Mesenchymal stem cell (in vitro differentiated cells and primary cell): ENCODE results near the gene CD40.

Experiments used
- DNase-seq: peaks from one replicate; pipeline ENCODE4 v3.0.0-alpha.2; 2013
- H2AFZ ChIP-seq: one replicate; pipeline ENCODE4 v1.6.1; 2013; ENCODE audit warnings: low read depth, mild to moderate bottlenecking, control low read depth, inconsistent platforms, low read length, moderate library complexity
- H2AK5ac ChIP-seq: 2 replicates; pipeline ENCODE4 v1.6.1; 2013; ENCODE audit warnings: low read length, moderate library complexity, mild to moderate bottlenecking, inconsistent platforms; ENCODE audit not compliant: severe bottlenecking
- H2BK120ac ChIP-seq: one replicate; pipeline ENCODE4 v1.6.1; 2013; ENCODE audit warnings: low read depth, mild to moderate bottlenecking, inconsistent platforms, low read length, moderate library complexity
- H2BK12ac ChIP-seq, 2 experiments: one replicate each; pipeline ENCODE4 v1.6.1; 2013; ENCODE audit warnings: inconsistent platforms in 2 of 2, low read length in 2 of 2, mild to moderate bottlenecking in 2 of 2, moderate library complexity in 2 of 2, control low read depth in 1 of 2
- H2BK15ac ChIP-seq: one replicate; pipeline ENCODE4 v1.6.1; 2013; ENCODE audit warnings: mild to moderate bottlenecking, low read depth, inconsistent platforms; ENCODE audit not compliant: poor library complexity, severe bottlenecking
- H2BK5ac ChIP-seq: 2 replicates; pipeline ENCODE4 v1.6.1; 2013; ENCODE audit warnings: low read depth, mild to moderate bottlenecking, low read length, control low read depth, inconsistent platforms; ENCODE audit not compliant: poor library complexity, severe bottlenecking
- H3K14ac ChIP-seq, 2 experiments: one replicate each; pipeline ENCODE4 v1.6.1; 2013; ENCODE audit warnings: inconsistent platforms in 2 of 2, low read length in 2 of 2, control low read depth in 1 of 2, mild to moderate bottlenecking in 1 of 2, moderate library complexity in 1 of 2
- H3K18ac ChIP-seq, 2 experiments: one replicate each; pipeline ENCODE4 v1.6.1; 2013; ENCODE audit warnings: inconsistent platforms in 2 of 2, low read length in 2 of 2, control low read depth in 1 of 2, low read depth in 1 of 2, mild to moderate bottlenecking in 1 of 2
- H3K23ac ChIP-seq, 2 experiments: one replicate each; pipeline ENCODE4 v1.6.1; 2013; ENCODE audit warnings: inconsistent platforms in 2 of 2, low read length in 2 of 2, mild to moderate bottlenecking in 2 of 2, moderate library complexity in 2 of 2, control low read depth in 1 of 2
- H3K27ac ChIP-seq: 2 replicates; pipeline ENCODE4 v1.5.1; 2013; ENCODE audit warnings: mild to moderate bottlenecking, moderate library complexity, low read length, control low read depth, inconsistent platforms; ENCODE audit not compliant: poor library complexity, severe bottlenecking
- H3K27me3 ChIP-seq, 2 experiments: 2 replicates each; pipeline versions ENCODE4 v1.6.1 to v1.7.0; 2013; ENCODE audit warnings: low read length in 2 of 2, mild to moderate bottlenecking in 2 of 2, moderate library complexity in 2 of 2, control low read depth in 1 of 2, inconsistent platforms in 1 of 2; ENCODE audit not compliant: control insufficient read depth in 1 of 2, insufficient read depth in 1 of 2
- H3K36me3 ChIP-seq, 2 experiments: 2 replicates each; pipeline versions ENCODE4 v1.6.1 to v1.7.0; 2013; ENCODE audit warnings: low read length in 2 of 2, control low read depth in 1 of 2, inconsistent platforms in 1 of 2, low read depth in 1 of 2, mild to moderate bottlenecking in 1 of 2; ENCODE audit not compliant: insufficient read depth in 2 of 2, control insufficient read depth in 1 of 2
- H3K4ac ChIP-seq, 2 experiments: one replicate each; pipeline ENCODE4 v1.6.1; 2013; ENCODE audit warnings: inconsistent platforms in 2 of 2, low read length in 2 of 2, mild to moderate bottlenecking in 2 of 2, moderate library complexity in 2 of 2, control low read depth in 1 of 2, low read depth in 1 of 2
- H3K4me1 ChIP-seq: 2 replicates; pipeline ENCODE4 v1.6.1; 2013; ENCODE audit warnings: low read depth, low read length, control low read depth; ENCODE audit not compliant: control insufficient read depth, insufficient read depth
- H3K4me2 ChIP-seq: 2 replicates; pipeline ENCODE4 v1.6.1; 2013; ENCODE audit warnings: low read length, mild to moderate bottlenecking, inconsistent platforms; ENCODE audit not compliant: poor library complexity, severe bottlenecking
- H3K4me3 ChIP-seq, 2 experiments: 2 replicates each; pipeline versions ENCODE4 v1.5.1 to v1.7.0; 2013; ENCODE audit warnings: low read length in 2 of 2, mild to moderate bottlenecking in 2 of 2, control low read depth in 1 of 2, low read depth in 1 of 2; ENCODE audit not compliant: insufficient read depth in 1 of 2
- H3K79me1 ChIP-seq: replicated peaks from 2 replicates; pipeline ENCODE4 v1.6.1; 2013; ENCODE audit warnings: mild to moderate bottlenecking, control low read depth, low read length, inconsistent platforms; ENCODE audit not compliant: poor library complexity, severe bottlenecking
- H3K9ac ChIP-seq: 2 replicates; pipeline ENCODE4 v1.7.0; 2013; ENCODE audit warnings: mild to moderate bottlenecking, low read length, moderate library complexity
- H3K9me3 ChIP-seq: 2 replicates; pipeline ENCODE4 v1.7.0; 2013; ENCODE audit warnings: mild to moderate bottlenecking, low read length; ENCODE audit not compliant: control insufficient read depth
- H4K8ac ChIP-seq: one replicate; pipeline ENCODE4 v1.6.1; 2013; ENCODE audit warnings: inconsistent platforms, mild to moderate bottlenecking, low read length, moderate library complexity
- H4K91ac ChIP-seq: one replicate; pipeline ENCODE4 v1.6.1; 2013; ENCODE audit warnings: mild to moderate bottlenecking, low read length, inconsistent platforms
- WGBS: methylation state at CpG from one replicate; pipeline ENCODE4 v1.1.7; 2013; ENCODE audit warnings: mixed read lengths; 5-methylcytosine and 5-hydroxymethylcytosine counted together

Gene CD40

GRCh38 chr20:46122516-46123481 lies 4.7 kb downstream of the CD40 start:
- Histone ChIP-seq H2AFZ (no peak overlapping the region), H3K4me2 (no peak overlapping the region), H3K18ac (no peak overlapping the region), H3K27ac (no peak overlapping the region), H4K8ac (no peak overlapping the region), H3K9ac (no peak overlapping the region), H3K4me3 (no peak overlapping the region), H2BK120ac (no peak overlapping the region), H3K9me3 (no peaks in the 10 kb centered on the region), H4K91ac (no peak overlapping the region), H3K36me3 (peaks cover 0 to 27% of the 10 kb centered on the region in 2 experiments), H2BK12ac (no peak overlapping the region), H2BK5ac (no peak overlapping the region), H2AK5ac (no peak overlapping the region), H3K4ac (no peak overlapping the region), H3K27me3 (peaks cover 0 to 12% of the 10 kb centered on the region in 2 experiments), H2BK15ac (no peak overlapping the region), H3K14ac (no peak overlapping the region), H3K4me1 (peaks cover 8% of the 10 kb centered on the region), H3K79me1 (no peaks in the 10 kb centered on the region), H3K23ac (no peak overlapping the region)
- no peak for DNase-seq
- WGBS: 87% methylated on average over 15 of the region's 15 CpGs

GRCh38 chr20:46123482-46124245 lies 5.5 kb downstream of the CD40 start:
- Histone ChIP-seq H3K14ac (no peak overlapping the region), H3K79me1 (no peaks in the 10 kb centered on the region), H3K36me3 (peaks cover 0 to 27% of the 10 kb centered on the region in 2 experiments), H3K4me2 (no peak overlapping the region), H2BK5ac (no peak overlapping the region), H3K27me3 (peaks cover 3 to 16% of the 10 kb centered on the region in 2 experiments), H2BK15ac (no peak overlapping the region), H3K23ac (no peak overlapping the region), H2BK12ac (no peak overlapping the region), H2BK120ac (no peak overlapping the region), H3K4me3 (no peak overlapping the region), H3K4me1 (peaks cover 7% of the 10 kb centered on the region), H2AFZ (no peak overlapping the region), H2AK5ac (no peak overlapping the region), H4K8ac (no peak overlapping the region), H3K18ac (no peak overlapping the region), H3K9ac (no peak overlapping the region), H4K91ac (no peak overlapping the region), H3K4ac (no peak overlapping the region), H3K27ac (no peak overlapping the region), H3K9me3 (no peaks in the 10 kb centered on the region)
- 90% methylated on average over 11 of the region's 11 CpGs for WGBS
- DNase-seq: no peak

GRCh38 chr20:46126440-46127056 lies 8.4 kb downstream of the CD40 start:
- Histone ChIP-seq H3K18ac (no peak overlapping the region), H3K9me3 (no peaks in the 10 kb centered on the region), H3K27me3 (peaks cover 30 to 34% of the 10 kb centered on the region in 2 experiments), H2BK5ac (no peak overlapping the region), H3K23ac (no peak overlapping the region), H4K91ac (no peak overlapping the region), H3K9ac (no peak overlapping the region), H2AFZ (no peak overlapping the region), H3K4ac (no peak overlapping the region), H3K4me2 (no peak overlapping the region), H4K8ac (no peak overlapping the region), H3K4me1 (peaks cover 7% of the 10 kb centered on the region), H2BK12ac (no peak overlapping the region), H2AK5ac (no peak overlapping the region), H3K27ac (no peak overlapping the region), H3K4me3 (no peak overlapping the region), H2BK120ac (no peak overlapping the region), H3K14ac (no peak overlapping the region), H3K36me3 (peaks cover 0 to 27% of the 10 kb centered on the region in 2 experiments), H3K79me1 (no peaks in the 10 kb centered on the region), H2BK15ac (no peak overlapping the region)
- WGBS: 86% methylated on average over 4 of the region's 5 CpGs
- no peak for DNase-seq
